Ascending aorta (tissue), 2 donors: ENCODE measurements around the gene DYRK2. TPM values are rescaled to one million over a fixed set of nuclear protein-coding genes. Genes with fewer than 3 reads are reported as not detected.

Source experiments
- DNase-seq, 2 donors: peaks; one replicate each; pipeline ENCODE4 v3.0.0-alpha.2; 2019; ENCODE audit warnings: low spot score in 2 of 2
- H3K27ac ChIP-seq, 2 donors: fragments of 200-600 bp; sonication (generic); one replicate each; pipeline ENCODE4 v1.5.1; 2016 to 2017; ENCODE audit warnings: mild to moderate bottlenecking in 1 of 2
- H3K27me3 ChIP-seq: fragments of 200-600 bp; sonication (generic); one replicate; pipeline ENCODE4 v1.5.1; 2017
- H3K36me3 ChIP-seq, 2 donors: fragments of 200-600 bp; sonication (generic); one replicate each; pipeline ENCODE4 v1.5.1; 2016
- H3K4me1 ChIP-seq, 2 donors: fragments of 200-600 bp; sonication (generic); one replicate each; pipeline ENCODE4 v1.5.1; 2016 to 2017; ENCODE audit warnings: mild to moderate bottlenecking in 1 of 2
- H3K4me3 ChIP-seq, 2 donors: fragments of 200-600 bp; sonication (generic); one replicate each; pipeline ENCODE4 v1.5.1; 2016 to 2017; ENCODE audit warnings: mild to moderate bottlenecking in 1 of 2
- H3K9me3 ChIP-seq, 2 donors: fragments of 200-600 bp; sonication (generic); one replicate each; pipeline ENCODE4 v1.5.1; 2016
- intact Hi-C: fragments of 100-400 bp; cut with DNase I; formaldehyde crosslinking; loops from one replicate; pipeline ENCODE4 v1.15.1; 2023
- total RNA-seq: library from RNA; depleted of rRNA; stranded (reverse); fragments of >200 nt; gene quantifications from one replicate; pipeline ENCODE4 v1.1.0, GENCODE V29; 2016
- TF ChIP-seq, protein P1 (sequence below), 3 experiments: fragments of 200-600 bp in 2 of 3; fragments of 450-650 bp in 1 of 3; sonication (generic) in 2 of 3; IDR thresholded peaks; one replicate each; pipeline ENCODE4 v1.5.1; 2016 to 2019; ENCODE audit warnings: antibody characterized with exemption in 3 of 3, mild to moderate bottlenecking in 1 of 3, moderate library complexity in 1 of 3

The DYRK2 gene
- total RNA-seq, 1 donor from 2014 or later, result 40.1 TPM

DNA sequence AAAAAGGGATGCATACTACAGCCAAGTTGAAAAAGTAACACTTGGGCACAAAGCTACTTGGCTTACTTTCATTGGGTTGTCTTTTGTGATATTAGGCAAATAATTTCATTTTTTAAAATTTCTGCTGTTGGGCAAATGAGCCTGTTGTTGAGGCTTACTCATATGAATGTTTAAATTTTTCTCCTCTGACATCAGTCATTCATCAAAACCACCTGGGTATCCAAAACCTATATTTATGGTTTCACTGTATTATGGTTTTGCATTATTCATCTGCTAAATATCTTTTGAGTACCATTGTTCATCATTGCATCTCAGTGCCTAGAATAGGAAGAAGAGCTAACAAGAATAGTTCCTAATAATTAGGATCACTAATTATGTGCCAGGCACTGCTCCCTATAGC lies 28.1 kb downstream of the DYRK2 start:
- TF ChIP-seq, protein P1, sequence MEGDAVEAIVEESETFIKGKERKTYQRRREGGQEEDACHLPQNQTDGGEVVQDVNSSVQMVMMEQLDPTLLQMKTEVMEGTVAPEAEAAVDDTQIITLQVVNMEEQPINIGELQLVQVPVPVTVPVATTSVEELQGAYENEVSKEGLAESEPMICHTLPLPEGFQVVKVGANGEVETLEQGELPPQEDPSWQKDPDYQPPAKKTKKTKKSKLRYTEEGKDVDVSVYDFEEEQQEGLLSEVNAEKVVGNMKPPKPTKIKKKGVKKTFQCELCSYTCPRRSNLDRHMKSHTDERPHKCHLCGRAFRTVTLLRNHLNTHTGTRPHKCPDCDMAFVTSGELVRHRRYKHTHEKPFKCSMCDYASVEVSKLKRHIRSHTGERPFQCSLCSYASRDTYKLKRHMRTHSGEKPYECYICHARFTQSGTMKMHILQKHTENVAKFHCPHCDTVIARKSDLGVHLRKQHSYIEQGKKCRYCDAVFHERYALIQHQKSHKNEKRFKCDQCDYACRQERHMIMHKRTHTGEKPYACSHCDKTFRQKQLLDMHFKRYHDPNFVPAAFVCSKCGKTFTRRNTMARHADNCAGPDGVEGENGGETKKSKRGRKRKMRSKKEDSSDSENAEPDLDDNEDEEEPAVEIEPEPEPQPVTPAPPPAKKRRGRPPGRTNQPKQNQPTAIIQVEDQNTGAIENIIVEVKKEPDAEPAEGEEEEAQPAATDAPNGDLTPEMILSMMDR (IDR thresholded peaks at IDR 0.05), result no peak
- Histone ChIP-seq H3K4me1 (peaks cover 0 to 20% of the 10 kb centered on the region in 2 donors), H3K4me3 (no peak overlapping the region), H3K27me3 (no peaks in the 10 kb centered on the region), H3K9me3 (peaks cover 0 to 7% of the 10 kb centered on the region in 2 donors), H3K36me3 (no peaks in the 10 kb centered on the region), H3K27ac (no peak overlapping the region)
- no peak for DNase-seq
- intact Hi-C loops, result no loop called here

DNA sequence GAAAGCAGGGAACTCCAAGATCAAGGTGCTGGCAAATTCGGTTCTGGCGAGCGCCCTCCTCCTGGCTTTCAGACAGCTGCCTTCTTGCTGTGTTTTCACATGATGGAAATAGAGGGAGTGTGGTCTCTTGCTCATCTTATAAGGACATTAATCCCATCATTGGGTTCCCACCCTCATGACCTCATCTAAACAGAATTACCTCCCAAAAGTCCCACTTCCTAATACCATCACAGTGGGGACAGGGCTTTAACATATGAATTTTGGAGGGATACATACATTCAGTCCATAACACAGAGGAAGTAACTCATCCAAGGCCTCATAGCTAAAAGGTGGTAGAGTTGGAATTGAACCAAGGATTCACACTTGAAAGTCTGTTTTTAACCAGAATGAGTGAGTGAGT lies 28.6 kb downstream of the DYRK2 start:
- H3K36me3 ChIP-seq, result no peaks in the 10 kb centered on the region
- no peak overlapping the region for H3K27ac ChIP-seq
- peaks cover 0 to 23% of the 10 kb centered on the region in 2 donors for H3K4me1 ChIP-seq
- DNase-seq, result no peak
- H3K9me3 ChIP-seq, result peaks cover 0 to 7% of the 10 kb centered on the region in 2 donors
- TF ChIP-seq, protein P1 (IDR thresholded peaks at IDR 0.05), result no peak
- H3K4me3 ChIP-seq, result no peak overlapping the region
- no peaks in the 10 kb centered on the region for H3K27me3 ChIP-seq
- intact Hi-C loops, result no loop called here

DNA sequence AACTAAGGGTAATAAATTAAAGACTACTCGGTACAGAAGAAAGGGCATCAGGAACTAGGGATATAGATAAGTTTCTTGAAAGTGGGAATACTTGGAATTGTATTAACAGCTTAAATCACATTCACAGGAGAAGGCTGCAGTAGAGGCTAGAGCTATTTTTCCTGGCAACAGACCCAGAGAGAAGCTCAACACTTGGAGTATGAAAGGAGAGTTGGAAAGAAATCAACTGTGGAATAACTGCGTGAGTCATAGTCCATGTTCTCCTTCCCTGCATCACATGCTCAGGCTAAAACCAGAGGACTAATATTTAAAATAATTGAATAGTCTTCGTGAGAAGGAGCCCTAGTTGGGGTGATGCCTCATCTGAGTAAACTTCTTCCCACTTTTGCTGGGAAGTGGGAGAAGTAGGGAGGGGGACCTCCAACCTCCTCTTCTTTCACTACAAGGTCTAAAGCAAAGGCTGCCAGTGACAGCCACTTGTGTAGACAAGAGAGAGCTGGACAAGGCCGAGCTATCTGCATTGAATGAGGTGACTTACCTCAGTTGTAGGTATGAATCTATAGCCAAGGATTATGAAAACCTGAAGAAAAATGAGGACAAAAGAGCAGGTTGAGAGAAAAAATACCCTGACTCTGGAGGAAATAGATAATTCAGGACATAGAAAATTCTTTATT lies 32.7 kb downstream of the DYRK2 start:
- Histone ChIP-seq H3K27ac (peak overlapping the region; percentile 72 to 90), H3K36me3 (no peaks in the 10 kb centered on the region), H3K27me3 (no peaks in the 10 kb centered on the region), H3K4me1 (peaks cover 0 to 23% of the 10 kb centered on the region in 2 donors), H3K4me3 (no peak overlapping the region), H3K9me3 (no peaks in the 10 kb centered on the region)
- TF ChIP-seq, protein P1 (IDR thresholded peaks at IDR 0.05), result no peak
- intact Hi-C loops, result loop anchor here (1.0 kb wide), 1 partner anchor 35 kb away; no protein-coding TSS in a partner anchor
- peak in 1 of 2 donors; percentile 69 for DNase-seq

DNA sequence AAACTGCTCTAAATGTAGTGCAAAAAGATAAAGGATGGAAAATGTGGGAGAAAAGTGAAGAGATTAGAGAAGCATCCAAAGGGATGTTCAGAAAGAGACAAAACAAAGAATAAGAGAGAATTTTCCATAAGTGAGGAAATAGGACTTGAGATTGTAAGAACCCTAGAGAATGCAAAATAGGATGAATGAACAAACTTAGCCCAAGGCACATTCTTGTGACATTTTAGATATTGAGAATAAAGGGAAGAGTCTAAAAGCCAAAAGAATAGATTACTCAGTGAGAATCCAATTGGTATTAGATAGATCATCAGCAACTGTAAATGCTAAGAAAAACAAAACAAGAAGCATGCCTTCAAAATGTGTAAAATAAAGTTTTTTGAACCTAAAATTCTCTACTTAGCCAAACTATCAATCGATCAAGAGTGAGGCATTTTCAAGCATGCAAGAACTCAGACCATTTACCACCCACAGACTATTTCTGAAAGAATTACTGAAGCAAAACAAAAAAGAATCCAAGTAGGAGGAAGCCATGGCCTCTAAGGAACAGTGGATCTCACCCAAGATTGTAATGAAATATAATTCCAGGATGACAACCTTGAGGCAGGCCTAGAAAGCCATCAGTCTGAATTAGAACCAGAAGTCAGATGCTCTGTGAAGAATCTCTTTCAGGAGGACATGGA lies 33.5 kb downstream of the DYRK2 start:
- intact Hi-C loops, result loop anchor here (1.0 to 2.0 kb wide), 2 partner anchors 33 to 34 kb away; partner anchors contain the start of gene DYRK2

DNA sequence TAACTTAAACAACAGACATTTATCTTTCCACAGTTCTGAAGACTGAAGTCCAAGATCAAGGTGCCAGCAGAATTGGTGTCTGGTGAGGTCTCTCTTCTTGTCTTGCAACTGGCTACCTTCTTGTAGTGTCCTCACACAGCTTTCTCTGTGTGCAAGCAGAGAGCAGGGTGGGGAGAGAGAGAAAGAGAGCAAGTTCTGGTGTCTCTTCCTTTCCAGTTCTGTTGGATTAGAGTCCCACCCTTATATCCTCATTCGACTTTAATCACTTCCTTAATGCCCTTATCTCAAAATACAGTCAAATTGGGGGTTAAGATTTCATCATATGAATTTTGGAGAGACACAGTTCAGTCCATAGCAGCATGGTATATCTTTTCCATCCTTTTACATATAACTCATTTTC lies 40.8 kb downstream of the DYRK2 start:
- H3K27me3 ChIP-seq, result no peaks in the 10 kb centered on the region
- no peak overlapping the region for H3K4me3 ChIP-seq
- intact Hi-C loops, result no loop called here
- no peaks in the 10 kb centered on the region for H3K36me3 ChIP-seq
- DNase-seq, result no peak
- H3K27ac ChIP-seq, result no peak overlapping the region
- TF ChIP-seq, protein P1 (IDR thresholded peaks at IDR 0.05), result no peak
- no peaks in the 10 kb centered on the region for H3K9me3 ChIP-seq
- H3K4me1 ChIP-seq, result no peaks in the 10 kb centered on the region

More for the DNA sequence above, 33.5 kb downstream of the DYRK2 start:
- H3K4me3 ChIP-seq, result no peak overlapping the region
- no peak for DNase-seq
- TF ChIP-seq, protein P1 (IDR thresholded peaks at IDR 0.05), result no peak
- H3K4me1 ChIP-seq, result peaks cover 0 to 23% of the 10 kb centered on the region in 2 donors
- no peaks in the 10 kb centered on the region for H3K36me3 ChIP-seq
- no peaks in the 10 kb centered on the region for H3K9me3 ChIP-seq
- peak overlapping the region; percentile 72 to 90 for H3K27ac ChIP-seq
- H3K27me3 ChIP-seq, result no peaks in the 10 kb centered on the region
